ENCODE measurements around the gene MACROD1. TPM values are rescaled to one million over a fixed set of nuclear protein-coding genes. Genes with fewer than 3 reads are reported as not detected.

Gene MACROD1
- total and polyA plus RNA-seq, 2 donors (not counting 3 experiments of a cell fraction or from before 2014, with no cell fraction given): 11.0 to 16.2 TPM

DNA sequence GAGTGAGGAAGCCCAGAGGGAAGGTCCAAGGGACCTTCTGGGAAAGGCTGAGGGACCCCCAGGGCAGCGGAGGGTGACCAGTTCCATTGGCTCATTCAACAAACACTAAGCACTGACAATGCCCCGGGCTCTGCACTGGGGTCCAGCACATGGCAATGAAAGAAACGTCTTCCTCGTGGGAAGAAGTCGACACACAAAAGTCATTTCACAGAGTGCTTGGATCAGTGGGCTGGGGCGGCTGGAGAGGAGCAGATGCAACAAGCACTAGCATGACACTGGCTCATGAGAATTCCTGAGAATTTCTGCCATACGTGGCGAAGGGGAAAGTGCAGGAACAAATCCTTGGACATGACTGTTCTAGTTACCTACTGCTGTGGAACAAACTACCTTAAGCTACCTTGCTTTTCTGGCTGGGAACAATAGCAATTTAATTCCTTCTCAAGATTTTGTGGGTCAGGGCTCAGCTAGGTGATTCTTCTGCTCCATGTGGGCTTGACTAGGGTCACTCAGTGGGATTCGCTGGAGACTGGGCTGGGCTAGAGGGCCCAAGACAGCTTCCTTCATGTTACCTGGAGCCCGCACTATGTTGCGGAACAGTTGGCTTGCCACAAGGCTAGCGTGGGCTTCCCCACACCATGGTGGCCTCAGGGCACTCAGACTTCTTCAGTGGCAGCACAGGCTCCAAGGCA, 13.2 kb upstream of the MACROD1 start:
- Histone ChIP-seq H4K20me1 (replicated peaks; ENCODE audit: control insufficient read depth, extremely low read depth, insufficient read depth, low read length) (no peaks in the 10 kb centered on the region), H3K79me2 (ENCODE audit: control insufficient read depth, insufficient read depth, low read length) (peaks cover 9% of the 10 kb centered on the region), H3K4me1 (ENCODE audit: control insufficient read depth, extremely low read depth, insufficient read depth, low read length) (peaks cover 9% of the 10 kb centered on the region), H3K4me3 (replicated peaks in 1 of 3; ENCODE audit: insufficient read depth in 1 of 3, low read depth in 1 of 3, low read length in 3 of 3) (no peak overlapping the region), H3K27me3 (ENCODE audit: control insufficient read depth in 2 of 2, insufficient read depth in 2 of 2, low read length in 2 of 2) (no peaks in the 10 kb centered on the region), H3K9me1 (replicated peaks; ENCODE audit: control insufficient read depth, extremely low read depth, insufficient read depth, low read length) (no peaks in the 10 kb centered on the region), H3K9ac (replicated peaks; ENCODE audit: extremely low read depth, insufficient read depth, low read length) (no peak overlapping the region), H2AFZ (ENCODE audit: low read depth, low read length) (no peak overlapping the region), H3K27ac (ENCODE audit: insufficient read depth, low read depth, low read length) (no peak overlapping the region), H3K9me3 (replicated peaks; ENCODE audit: control insufficient read depth, insufficient read depth, low read length) (no peaks in the 10 kb centered on the region), H3K36me3 (ENCODE audit: control insufficient read depth in 2 of 2, extremely low read depth in 1 of 2, insufficient read depth in 2 of 2, low read length in 2 of 2) (no peaks in the 10 kb centered on the region), H3K4me2 (ENCODE audit: insufficient read depth, low read length) (no peak overlapping the region)
- no peak for FAIRE-seq
- dilution Hi-C loops (cut with MboI; ENCODE audit: extremely low pct_ligation_motif_present, low sequenced_read_pairs): no loop called here
- intact Hi-C loops (cut with micrococcal nuclease): no loop called here
- no TSS peak for BruUV-seq (replicated peaks)
- no peak for DNase-seq (ENCODE audit: low read depth, low spot score)
- POLR2A ChIA-PET: no interaction called here
- TF ChIP-seq GATA2 (IDR thresholded peaks at IDR 0.05; ENCODE audit: insufficient read depth, insufficient read length, low read depth, low read length) (no peak), FOS (IDR thresholded peaks at IDR 0.05; ENCODE audit: borderline replicate concordance, insufficient read depth, low read length) (no peak), EZH2 (IDR thresholded peaks at IDR 0.05; ENCODE audit: borderline replicate concordance, low read depth, low read length, severe bottlenecking) (no peak), POLR2A (IDR thresholded peaks at IDR 0.05; ENCODE audit: low read depth, low read length) (no peak), JUN (IDR thresholded peaks at IDR 0.05; ENCODE audit: borderline replicate concordance, insufficient read depth, insufficient read length, low read depth) (no peak), POLR2AphosphoS5 (IDR thresholded peaks at IDR 0.05; ENCODE audit: insufficient read depth, low read depth, low read length) (no peak), MYC (IDR thresholded peaks at IDR 0.05; ENCODE audit: low read depth, low read length) (no peak)
- TF ChIP-seq, protein P1, sequence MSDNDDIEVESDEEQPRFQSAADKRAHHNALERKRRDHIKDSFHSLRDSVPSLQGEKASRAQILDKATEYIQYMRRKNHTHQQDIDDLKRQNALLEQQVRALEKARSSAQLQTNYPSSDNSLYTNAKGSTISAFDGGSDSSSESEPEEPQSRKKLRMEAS (IDR thresholded peaks at IDR 0.05; ENCODE audit: insufficient read depth, insufficient read length): no peak
- TF ChIP-seq, protein P2, sequence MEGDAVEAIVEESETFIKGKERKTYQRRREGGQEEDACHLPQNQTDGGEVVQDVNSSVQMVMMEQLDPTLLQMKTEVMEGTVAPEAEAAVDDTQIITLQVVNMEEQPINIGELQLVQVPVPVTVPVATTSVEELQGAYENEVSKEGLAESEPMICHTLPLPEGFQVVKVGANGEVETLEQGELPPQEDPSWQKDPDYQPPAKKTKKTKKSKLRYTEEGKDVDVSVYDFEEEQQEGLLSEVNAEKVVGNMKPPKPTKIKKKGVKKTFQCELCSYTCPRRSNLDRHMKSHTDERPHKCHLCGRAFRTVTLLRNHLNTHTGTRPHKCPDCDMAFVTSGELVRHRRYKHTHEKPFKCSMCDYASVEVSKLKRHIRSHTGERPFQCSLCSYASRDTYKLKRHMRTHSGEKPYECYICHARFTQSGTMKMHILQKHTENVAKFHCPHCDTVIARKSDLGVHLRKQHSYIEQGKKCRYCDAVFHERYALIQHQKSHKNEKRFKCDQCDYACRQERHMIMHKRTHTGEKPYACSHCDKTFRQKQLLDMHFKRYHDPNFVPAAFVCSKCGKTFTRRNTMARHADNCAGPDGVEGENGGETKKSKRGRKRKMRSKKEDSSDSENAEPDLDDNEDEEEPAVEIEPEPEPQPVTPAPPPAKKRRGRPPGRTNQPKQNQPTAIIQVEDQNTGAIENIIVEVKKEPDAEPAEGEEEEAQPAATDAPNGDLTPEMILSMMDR (IDR thresholded peaks at IDR 0.05; ENCODE audit: extremely low read depth in 1 of 2, insufficient read depth in 1 of 2, low read depth in 1 of 2, low read length in 2 of 2): no peak
- CTCF ChIA-PET: interaction anchor here (2.4 kb wide), 1 partner anchor 9 kb away, joined by 5 read pairs; no protein-coding TSS in a partner anchor

Measured in endothelial cell of umbilical vein (primary cell).